Erythroblast (primary cell): ENCODE data around the gene PIP5K1B.

Experiments used
- GATA1 ChIP-seq: IDR thresholded peaks from 2 replicates; pipeline ENCODE4 v1.6.1; 2011; ENCODE audit warnings: low read depth, mild to moderate bottlenecking, control low read depth, low read length, moderate library complexity
- POLR2A ChIP-seq: IDR thresholded peaks from 2 replicates; pipeline ENCODE4 v1.6.1; 2011; ENCODE audit warnings: mild to moderate bottlenecking, low read length

DNA sequence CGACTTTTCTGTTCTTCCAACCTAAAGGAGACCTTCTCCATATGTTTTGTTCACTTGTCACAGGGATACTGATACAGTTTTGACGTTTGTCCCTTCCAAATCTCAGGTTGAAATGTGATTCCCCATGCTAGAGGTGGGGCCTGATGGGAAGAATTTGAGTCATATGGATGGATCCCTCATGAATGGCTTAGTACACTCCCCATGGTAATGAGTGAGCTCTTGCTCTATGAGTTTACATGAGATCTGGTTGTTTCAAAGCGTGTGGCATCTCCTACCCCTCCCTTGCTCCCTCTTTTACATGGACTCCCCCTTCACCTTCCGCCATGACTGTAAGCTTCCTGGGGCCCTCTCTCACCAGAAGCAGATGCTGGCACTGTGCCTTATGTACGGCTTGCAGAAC lies 6.9 kb downstream of the PIP5K1B start:
- TF ChIP-seq POLR2A (no peak), GATA1 (no peak)
